Stimulated activated naive B cell treated with anti-CD40 and anti-IgM and Interleukin-4, amounts not matched to agents 10 μg/mL and 1 μg/mL and 100 μg/mL, for 72 hours (primary cell): Measurements from ENCODE around the gene CBLN2.

Experiments
- ATAC-seq, 2 donors: fragments of 150-1000 bp; cut with Tn5 transposase; replicated peaks; 2 replicates each; pipeline ENCODE4 v1.10.0; 2021; ENCODE audit warnings: moderate library complexity in 1 of 2
- DNase-seq: peaks from one replicate; pipeline ENCODE4 v3.0.0; 2021
- H3K27ac Mint-ChIP-seq: one replicate; pipeline ENCODE4 v1.8.0; 2022; ENCODE audit warnings: mild to moderate bottlenecking, mixed read lengths
- H3K27me3 Mint-ChIP-seq, 2 donors: one replicate each; pipeline ENCODE4 v1.8.0; 2022; ENCODE audit warnings: mixed read lengths in 2 of 2
- H3K36me3 Mint-ChIP-seq, 2 donors: one replicate each; pipeline ENCODE4 v1.8.0; 2022; ENCODE audit warnings: mixed read lengths in 2 of 2, mild to moderate bottlenecking in 1 of 2
- H3K4me1 Mint-ChIP-seq, 2 donors: one replicate each; pipeline ENCODE4 v1.8.0; 2022; ENCODE audit warnings: mixed read lengths in 2 of 2, mild to moderate bottlenecking in 1 of 2
- H3K4me3 Mint-ChIP-seq, 2 donors: one replicate each; pipeline ENCODE4 v1.8.0; 2022; ENCODE audit warnings: mild to moderate bottlenecking in 2 of 2, mixed read lengths in 2 of 2, moderate library complexity in 1 of 2
- H3K9me3 Mint-ChIP-seq, 2 donors: one replicate each; pipeline ENCODE4 v1.8.0; 2022; ENCODE audit warnings: mixed read lengths in 2 of 2, mild to moderate bottlenecking in 1 of 2

The CBLN2 gene

GRCh38 chr18:72544092-72544886 lies at the start of gene CBLN2:
CBLN2 (minus strand) TSS chr18:72544342; CDS start chr18:72542160, 2,182 bp downstream.
- Mint-ChIP-seq H3K27me3 (peaks cover 31 to 45% of the 10 kb centered on the region in 2 donors), H3K36me3 (peaks cover 0 to 4% of the 10 kb centered on the region in 2 donors), H3K9me3 (no peaks in the 10 kb centered on the region), H3K27ac (peak within 1 kb of the TSS; percentile 84), H3K4me3 (peak within 1 kb of the TSS; percentile 26 to 63), H3K4me1 (peaks cover 6 to 8% of the 10 kb centered on the region in 2 donors)
- ATAC-seq: peak; percentile 82 to 86
- DNase-seq: peak; percentile 54

GRCh38 chr18:72588360-72588759 lies 44.2 kb upstream of the CBLN2 start:
- no peak overlapping the region for H3K4me3 Mint-ChIP-seq
- ATAC-seq: no peak
- DNase-seq: no peak
- H3K9me3 Mint-ChIP-seq: peaks cover 0 to 1% of the 10 kb centered on the region in 2 donors
- H3K27me3 Mint-ChIP-seq: no peaks in the 10 kb centered on the region
- no peaks in the 10 kb centered on the region for H3K36me3 Mint-ChIP-seq
- H3K27ac Mint-ChIP-seq: peak overlapping the region; percentile 42
- H3K4me1 Mint-ChIP-seq: no peaks in the 10 kb centered on the region

GRCh38 chr18:72584787-72585186 lies 40.6 kb upstream of the CBLN2 start:
- H3K4me1 Mint-ChIP-seq: no peaks in the 10 kb centered on the region
- no peaks in the 10 kb centered on the region for H3K36me3 Mint-ChIP-seq
- peaks cover 0 to 1% of the 10 kb centered on the region in 2 donors for H3K9me3 Mint-ChIP-seq
- H3K27ac Mint-ChIP-seq: no peak overlapping the region
- DNase-seq (no peak), ATAC-seq (no peak)
- no peak overlapping the region for H3K4me3 Mint-ChIP-seq
- no peaks in the 10 kb centered on the region for H3K27me3 Mint-ChIP-seq

DNA sequence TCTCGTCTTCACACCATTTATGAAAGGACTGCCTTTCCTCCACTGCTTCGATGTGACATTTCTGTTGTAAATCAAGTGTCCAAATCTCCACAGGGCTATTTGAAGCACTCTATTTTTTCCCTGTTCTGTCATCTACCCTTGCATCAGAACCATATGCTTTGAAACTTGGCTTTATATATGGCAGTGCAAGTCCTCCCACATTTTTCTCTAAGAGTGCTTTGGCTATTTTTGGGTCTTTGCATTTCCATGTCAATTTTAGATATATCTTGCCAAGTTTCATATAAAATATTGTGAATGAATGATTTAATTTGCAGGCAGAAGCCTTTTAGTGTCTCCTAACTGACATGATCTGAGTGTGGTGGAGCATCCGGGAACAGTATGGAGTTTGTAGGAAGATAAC lies 37.8 kb upstream of the CBLN2 start:
- Mint-ChIP-seq H3K27me3 (no peaks in the 10 kb centered on the region), H3K27ac (no peak overlapping the region), H3K4me1 (no peaks in the 10 kb centered on the region), H3K4me3 (no peak overlapping the region), H3K36me3 (no peaks in the 10 kb centered on the region), H3K9me3 (peaks cover 0 to 1% of the 10 kb centered on the region in 2 donors)
- DNase-seq: no peak
- ATAC-seq: no peak

GRCh38 chr18:72572896-72573295 lies 28.8 kb upstream of the CBLN2 start:
- Mint-ChIP-seq H3K4me3 (no peak overlapping the region), H3K4me1 (no peaks in the 10 kb centered on the region), H3K27me3 (no peaks in the 10 kb centered on the region), H3K36me3 (no peaks in the 10 kb centered on the region), H3K27ac (no peak overlapping the region), H3K9me3 (peaks cover 0 to 4% of the 10 kb centered on the region in 2 donors)
- ATAC-seq: no peak
- no peak for DNase-seq

- Mint-ChIP-seq H3K27me3 (no peaks in the 10 kb centered on the region), H3K36me3 (no peaks in the 10 kb centered on the region), H3K4me1 (no peaks in the 10 kb centered on the region), H3K27ac (no peak overlapping the region), H3K4me3 (no peak overlapping the region), H3K9me3 (peaks cover 12 to 21% of the 10 kb centered on the region in 2 donors)
- ATAC-seq (no peak), DNase-seq (no peak)
These were observed 22.1 kb upstream of the CBLN2 start for GRCh38 chr18:72566290-72566689.

DNA sequence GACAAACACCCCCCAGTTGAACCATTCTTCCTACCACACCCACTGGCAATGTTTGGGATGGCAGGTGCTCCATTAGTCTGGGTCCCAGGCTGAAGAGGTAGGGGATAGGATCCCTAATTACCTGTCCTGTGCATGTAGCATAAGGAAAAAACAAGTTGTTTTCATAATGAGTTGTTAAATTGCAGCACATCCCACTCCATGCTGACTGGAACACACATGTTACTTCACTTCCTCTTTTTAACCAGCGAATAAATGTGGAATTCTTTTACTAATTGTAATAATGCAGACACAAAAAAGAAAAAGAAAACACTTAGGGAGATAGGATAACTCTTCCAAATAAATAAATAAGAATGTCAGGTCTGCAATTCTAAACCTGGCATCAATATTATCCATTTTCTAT lies 11.8 kb upstream of the CBLN2 start:
- Mint-ChIP-seq H3K27me3 (peaks cover 0 to 8% of the 10 kb centered on the region in 2 donors), H3K27ac (no peak overlapping the region), H3K4me3 (no peak overlapping the region), H3K36me3 (no peaks in the 10 kb centered on the region), H3K4me1 (no peaks in the 10 kb centered on the region), H3K9me3 (no peaks in the 10 kb centered on the region)
- DNase-seq (no peak), ATAC-seq (no peak)

DNA sequence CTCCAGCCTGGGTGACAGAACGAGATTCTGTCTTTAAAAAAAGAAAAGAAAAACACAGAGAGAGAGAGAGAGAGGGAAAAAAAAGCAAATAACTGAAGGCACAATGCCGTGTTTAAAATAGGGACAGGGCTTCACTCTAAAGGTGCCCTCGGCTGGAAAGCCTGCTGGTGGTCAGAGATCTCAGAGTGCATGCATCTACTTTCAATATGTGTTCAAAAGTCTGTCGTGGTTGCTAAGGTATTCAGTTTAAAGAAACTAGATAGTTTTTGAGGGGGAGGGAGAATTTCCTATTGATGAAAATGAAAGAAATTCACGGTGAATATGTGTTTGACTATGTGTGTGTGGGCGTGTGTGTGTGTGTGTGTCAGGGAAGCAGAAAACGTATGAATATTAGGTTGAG lies 11.0 kb upstream of the CBLN2 start:
- Mint-ChIP-seq H3K36me3 (no peaks in the 10 kb centered on the region), H3K4me1 (no peaks in the 10 kb centered on the region), H3K9me3 (no peaks in the 10 kb centered on the region), H3K4me3 (no peak overlapping the region), H3K27me3 (peaks cover 0 to 8% of the 10 kb centered on the region in 2 donors), H3K27ac (no peak overlapping the region)
- no peak for ATAC-seq
- no peak for DNase-seq

GRCh38 chr18:72543357-72544055 lies 636 bp downstream of the CBLN2 start:
- H3K4me3 Mint-ChIP-seq: peak overlapping the region; percentile 26 to 63
- ATAC-seq (no peak), DNase-seq (no peak)
- peaks cover 6 to 8% of the 10 kb centered on the region in 2 donors for H3K4me1 Mint-ChIP-seq
- H3K9me3 Mint-ChIP-seq: no peaks in the 10 kb centered on the region
- peak overlapping the region; percentile 84 for H3K27ac Mint-ChIP-seq
- peaks cover 31 to 45% of the 10 kb centered on the region in 2 donors for H3K27me3 Mint-ChIP-seq
- H3K36me3 Mint-ChIP-seq: peaks cover 0 to 4% of the 10 kb centered on the region in 2 donors

- H3K36me3 Mint-ChIP-seq: peaks cover 0 to 4% of the 10 kb centered on the region in 2 donors
- peaks cover 6 to 8% of the 10 kb centered on the region in 2 donors for H3K4me1 Mint-ChIP-seq
- peak overlapping the region; percentile 84 for H3K27ac Mint-ChIP-seq
- peaks cover 31 to 45% of the 10 kb centered on the region in 2 donors for H3K27me3 Mint-ChIP-seq
- ATAC-seq (no peak), DNase-seq (no peak)
- peak overlapping the region in 1 of 2 donors; percentile 63 for H3K4me3 Mint-ChIP-seq
- H3K9me3 Mint-ChIP-seq: no peaks in the 10 kb centered on the region
These were observed 1.2 kb downstream of the CBLN2 start for GRCh38 chr18:72542984-72543356.

GRCh38 chr18:72542342-72542741 lies 1.8 kb downstream of the CBLN2 start:
- H3K4me3 Mint-ChIP-seq: no peak overlapping the region
- H3K4me1 Mint-ChIP-seq: peaks cover 6 to 8% of the 10 kb centered on the region in 2 donors
- no peaks in the 10 kb centered on the region for H3K9me3 Mint-ChIP-seq
- H3K27ac Mint-ChIP-seq: no peak overlapping the region
- no peak for ATAC-seq
- H3K36me3 Mint-ChIP-seq: peaks cover 0 to 4% of the 10 kb centered on the region in 2 donors
- H3K27me3 Mint-ChIP-seq: peaks cover 31 to 45% of the 10 kb centered on the region in 2 donors
- DNase-seq: no peak

- no peaks in the 10 kb centered on the region for H3K9me3 Mint-ChIP-seq
- H3K36me3 Mint-ChIP-seq: peaks cover 0 to 4% of the 10 kb centered on the region in 2 donors
- peaks cover 6 to 8% of the 10 kb centered on the region in 2 donors for H3K4me1 Mint-ChIP-seq
- peaks cover 32 to 45% of the 10 kb centered on the region in 2 donors for H3K27me3 Mint-ChIP-seq
- no peak overlapping the region for H3K4me3 Mint-ChIP-seq
- ATAC-seq: no peak
- no peak overlapping the region for H3K27ac Mint-ChIP-seq
- DNase-seq: no peak
These were observed 2.2 kb downstream of the CBLN2 start for GRCh38 chr18:72541871-72542332.

GRCh38 chr18:72539901-72540300 lies 4.2 kb downstream of the CBLN2 start:
- Mint-ChIP-seq H3K27ac (no peak overlapping the region), H3K4me1 (peaks cover 6 to 8% of the 10 kb centered on the region in 2 donors), H3K36me3 (peaks cover 0 to 4% of the 10 kb centered on the region in 2 donors), H3K4me3 (no peak overlapping the region), H3K27me3 (peaks cover 28 to 37% of the 10 kb centered on the region in 2 donors), H3K9me3 (no peaks in the 10 kb centered on the region)
- no peak for DNase-seq
- no peak for ATAC-seq

- Mint-ChIP-seq H3K36me3 (no peaks in the 10 kb centered on the region), H3K4me1 (no peaks in the 10 kb centered on the region), H3K27me3 (peaks cover 0 to 4% of the 10 kb centered on the region in 2 donors), H3K4me3 (no peak overlapping the region), H3K9me3 (peaks cover 3 to 7% of the 10 kb centered on the region in 2 donors), H3K27ac (no peak overlapping the region)
- ATAC-seq (no peak), DNase-seq (no peak)
These were observed 13.5 kb downstream of the CBLN2 start for GRCh38 chr18:72530622-72531021.

- H3K36me3 Mint-ChIP-seq: no peaks in the 10 kb centered on the region
- H3K27me3 Mint-ChIP-seq: no peaks in the 10 kb centered on the region
- no peak overlapping the region for H3K27ac Mint-ChIP-seq
- no peaks in the 10 kb centered on the region for H3K4me1 Mint-ChIP-seq
- DNase-seq: no peak
- no peak for ATAC-seq
- H3K9me3 Mint-ChIP-seq: no peaks in the 10 kb centered on the region
- H3K4me3 Mint-ChIP-seq: no peak overlapping the region
These were observed 39.3 kb downstream of the CBLN2 start for GRCh38 chr18:72504866-72505265.
